Muscle layer of duodenum (tissue), 2 donors: ENCODE data around the gene MS4A6E.

ENCODE experiments used
- H3K27ac ChIP-seq: one replicate; pipeline ENCODE4 v1.7.0; 2013; ENCODE audit warnings: mild to moderate bottlenecking, low read length
- H3K27me3 ChIP-seq: one replicate; pipeline ENCODE4 v1.7.0; 2013; ENCODE audit warnings: low read depth, mild to moderate bottlenecking, control low read depth, low read length
- H3K36me3 ChIP-seq, 2 donors: one replicate each; pipeline ENCODE4 v1.7.0; 2013; ENCODE audit warnings: low read length in 2 of 2, control low read depth in 1 of 2, mild to moderate bottlenecking in 1 of 2; ENCODE audit not compliant: insufficient read depth in 2 of 2, control insufficient read depth in 1 of 2
- H3K4me1 ChIP-seq, 2 donors: one replicate each; pipeline ENCODE4 v1.7.0; 2013; ENCODE audit warnings: low read length in 2 of 2, mild to moderate bottlenecking in 2 of 2, control low read depth in 1 of 2, moderate library complexity in 1 of 2; ENCODE audit not compliant: insufficient read depth in 2 of 2, control insufficient read depth in 1 of 2
- H3K4me3 ChIP-seq, 2 donors: one replicate each; pipeline ENCODE4 v1.7.0; 2013; ENCODE audit warnings: low read length in 2 of 2, low read depth in 1 of 2, mild to moderate bottlenecking in 1 of 2
- H3K9me3 ChIP-seq, 2 donors: one replicate each; pipeline ENCODE4 v1.7.0; 2013; ENCODE audit warnings: low read length in 2 of 2, control low read depth in 1 of 2, mild to moderate bottlenecking in 1 of 2; ENCODE audit not compliant: control insufficient read depth in 1 of 2
- donor health status: healthy.

The MS4A6E gene

DNA sequence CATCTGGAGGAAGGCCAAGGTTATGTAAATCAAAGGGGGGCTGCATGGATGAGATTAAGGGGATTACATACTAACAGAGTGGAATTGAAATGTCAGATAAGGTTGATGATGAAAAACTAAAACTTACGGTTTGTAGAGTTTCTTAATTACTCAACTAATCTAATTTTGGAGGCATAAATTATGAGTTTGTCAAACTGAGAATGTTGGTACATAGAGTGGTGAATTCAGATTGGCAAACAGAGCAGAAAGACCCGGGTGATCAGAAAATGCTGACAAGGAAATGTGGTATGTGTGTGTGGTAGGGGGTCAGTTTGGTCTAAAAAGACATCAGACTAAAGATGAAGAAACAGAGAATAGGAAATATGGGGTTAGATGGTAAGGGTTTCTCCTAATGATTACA, 11.0 kb downstream of the MS4A6E start:
- Histone ChIP-seq H3K4me3 (no peak overlapping the region), H3K9me3 (no peaks in the 10 kb centered on the region), H3K27ac (no peak overlapping the region), H3K4me1 (no peaks in the 10 kb centered on the region), H3K27me3 (no peaks in the 10 kb centered on the region), H3K36me3 (no peaks in the 10 kb centered on the region)

DNA sequence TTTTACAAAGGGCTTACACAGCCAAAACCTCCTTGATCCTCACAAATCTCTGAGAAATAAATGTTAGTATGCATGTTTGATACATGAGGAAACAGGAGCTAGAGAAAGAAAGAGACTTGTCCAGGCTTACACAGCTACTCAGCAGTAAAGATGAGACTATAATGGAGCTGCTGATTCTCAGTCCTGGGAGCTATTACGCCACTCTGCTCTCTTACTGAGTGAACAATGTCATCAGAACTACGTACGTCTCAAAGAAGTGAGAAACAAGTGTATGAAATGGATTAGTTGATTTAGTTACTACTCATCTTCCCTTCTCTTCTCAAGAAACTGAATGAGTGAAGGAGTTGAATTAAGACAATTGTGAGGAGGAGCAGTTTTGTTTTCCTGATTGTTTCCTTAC, 12.3 kb downstream of the MS4A6E start:
- no peak overlapping the region for H3K4me3 ChIP-seq
- H3K27ac ChIP-seq = no peak overlapping the region
- no peaks in the 10 kb centered on the region for H3K9me3 ChIP-seq
- H3K27me3 ChIP-seq = no peaks in the 10 kb centered on the region
- no peaks in the 10 kb centered on the region for H3K36me3 ChIP-seq
- no peaks in the 10 kb centered on the region for H3K4me1 ChIP-seq

- H3K36me3 ChIP-seq = no peaks in the 10 kb centered on the region
Measured at GRCh38 chr11:60343094-60343704, 16.1 kb downstream of the MS4A6E start.

GRCh38 chr11:60344146-60344545, 17.1 kb downstream of the MS4A6E start:
- Histone ChIP-seq H3K27me3 (no peaks in the 10 kb centered on the region), H3K4me3 (no peak overlapping the region), H3K27ac (no peak overlapping the region), H3K9me3 (no peaks in the 10 kb centered on the region), H3K36me3 (no peaks in the 10 kb centered on the region), H3K4me1 (no peaks in the 10 kb centered on the region)

More at GRCh38 chr11:60343094-60343704, 16.1 kb downstream of the MS4A6E start:
- Histone ChIP-seq H3K27me3 (no peaks in the 10 kb centered on the region), H3K4me1 (no peaks in the 10 kb centered on the region), H3K9me3 (no peaks in the 10 kb centered on the region), H3K4me3 (no peak overlapping the region), H3K27ac (no peak overlapping the region)

GRCh38 chr11:60345489-60345888, 18.4 kb downstream of the MS4A6E start:
- Histone ChIP-seq H3K9me3 (no peaks in the 10 kb centered on the region), H3K36me3 (no peaks in the 10 kb centered on the region), H3K27ac (no peak overlapping the region), H3K4me3 (no peak overlapping the region), H3K27me3 (no peaks in the 10 kb centered on the region), H3K4me1 (no peaks in the 10 kb centered on the region)

GRCh38 chr11:60347084-60347797, 20.2 kb downstream of the MS4A6E start:
- no peaks in the 10 kb centered on the region for H3K9me3 ChIP-seq
- H3K27ac ChIP-seq = no peak overlapping the region

GRCh38 chr11:60348116-60348515, 21.1 kb downstream of the MS4A6E start:
- Histone ChIP-seq H3K4me3 (no peak overlapping the region), H3K9me3 (no peaks in the 10 kb centered on the region), H3K27me3 (no peaks in the 10 kb centered on the region), H3K27ac (no peak overlapping the region), H3K4me1 (no peaks in the 10 kb centered on the region), H3K36me3 (no peaks in the 10 kb centered on the region)

More at GRCh38 chr11:60347084-60347797, 20.2 kb downstream of the MS4A6E start:
- H3K4me1 ChIP-seq = no peaks in the 10 kb centered on the region
- H3K4me3 ChIP-seq = no peak overlapping the region
- no peaks in the 10 kb centered on the region for H3K36me3 ChIP-seq
- no peaks in the 10 kb centered on the region for H3K27me3 ChIP-seq

DNA sequence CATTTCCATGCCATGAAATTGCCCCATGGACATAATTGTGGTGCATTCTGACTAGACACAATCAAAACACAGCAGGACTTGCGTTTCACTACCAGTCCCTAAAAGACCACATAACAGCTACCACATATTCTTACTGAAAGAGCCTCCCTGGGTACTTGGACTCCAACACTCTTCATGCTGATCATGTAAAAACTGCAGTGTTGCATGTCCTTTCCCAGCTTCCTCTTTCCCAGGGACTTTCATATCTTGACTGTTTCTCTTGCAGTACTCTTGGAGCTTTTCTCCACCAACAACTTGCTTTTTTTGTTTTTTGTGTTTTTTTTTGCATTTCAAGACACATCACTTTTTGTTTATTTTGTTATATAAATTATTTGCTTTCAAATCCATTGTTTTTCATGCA, 22.9 kb downstream of the MS4A6E start:
- no peak overlapping the region for H3K4me3 ChIP-seq
- no peaks in the 10 kb centered on the region for H3K27me3 ChIP-seq
- H3K27ac ChIP-seq = no peak overlapping the region
- no peaks in the 10 kb centered on the region for H3K36me3 ChIP-seq
- no peaks in the 10 kb centered on the region for H3K9me3 ChIP-seq
- no peaks in the 10 kb centered on the region for H3K4me1 ChIP-seq

GRCh38 chr11:60357771-60358170, 30.7 kb downstream of the MS4A6E start:
- no peaks in the 10 kb centered on the region for H3K36me3 ChIP-seq
- peaks cover 3 to 5% of the 10 kb centered on the region in 2 donors for H3K9me3 ChIP-seq
- H3K4me1 ChIP-seq = no peaks in the 10 kb centered on the region
- H3K27ac ChIP-seq = no peak overlapping the region
- H3K4me3 ChIP-seq = no peak overlapping the region
- H3K27me3 ChIP-seq = no peaks in the 10 kb centered on the region

- H3K36me3 ChIP-seq = no peaks in the 10 kb centered on the region
- H3K27ac ChIP-seq = no peak overlapping the region
- no peaks in the 10 kb centered on the region for H3K27me3 ChIP-seq
- H3K9me3 ChIP-seq = peaks cover 3 to 5% of the 10 kb centered on the region in 2 donors
- no peak overlapping the region for H3K4me3 ChIP-seq
- H3K4me1 ChIP-seq = no peaks in the 10 kb centered on the region
Measured at GRCh38 chr11:60360621-60361020, 33.6 kb downstream of the MS4A6E start.

DNA sequence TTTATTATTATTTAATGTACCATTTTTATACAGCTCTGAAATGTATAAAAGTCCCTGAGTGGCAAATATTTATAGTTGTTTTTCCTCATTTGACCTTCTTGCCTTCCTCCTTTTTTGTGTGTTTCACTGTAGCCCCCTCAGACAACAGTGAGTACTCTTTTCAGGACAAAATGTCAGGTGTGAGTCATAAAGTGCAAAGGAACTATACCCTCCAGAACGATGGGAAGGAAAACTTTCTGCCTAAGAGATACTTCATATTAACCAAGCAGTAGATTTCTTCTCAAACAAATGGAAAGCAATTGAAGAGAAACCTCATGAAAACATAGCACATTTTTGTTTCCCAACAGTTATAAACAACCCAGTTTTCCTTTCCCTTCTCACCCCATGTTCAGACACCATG, 35.2 kb downstream of the MS4A6E start:
- peaks cover 3 to 5% of the 10 kb centered on the region in 2 donors for H3K9me3 ChIP-seq
- no peaks in the 10 kb centered on the region for H3K27me3 ChIP-seq
- no peaks in the 10 kb centered on the region for H3K4me1 ChIP-seq
- no peaks in the 10 kb centered on the region for H3K36me3 ChIP-seq
- H3K4me3 ChIP-seq = no peak overlapping the region
- H3K27ac ChIP-seq = no peak overlapping the region
